TTC549 (cell line): ENCODE measurements around the gene CTNNA1.

Source experiments
- FAIRE-seq: peaks from 2 replicates; lab custom pipeline; 2012; peaks lifted over from hg19 to GRCh38; lab: Jason Lieb, UNC

CTNNA1 gene

DNA sequence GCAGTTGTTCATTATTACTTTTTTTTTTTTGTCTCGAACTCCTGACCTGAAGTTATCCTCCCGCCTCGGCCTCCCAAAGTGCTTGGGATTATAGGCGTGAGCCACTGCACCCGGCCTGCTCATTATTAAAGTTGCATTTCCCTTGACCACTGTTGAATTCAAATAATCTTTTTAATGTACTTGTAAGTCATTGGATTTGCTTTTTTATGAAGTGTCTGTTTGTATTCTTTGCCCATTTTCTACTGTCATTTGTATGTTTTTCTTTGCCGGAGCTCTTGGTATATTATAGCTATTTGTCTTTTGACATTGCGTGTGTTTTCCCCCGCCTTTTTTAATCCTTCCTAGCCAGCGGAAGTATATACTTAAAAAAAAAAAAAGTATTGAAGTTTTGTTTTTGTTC lies 99.9 kb downstream of the CTNNA1 start:
- FAIRE-seq = no peak

GRCh38 chr5:138867011-138867410 lies 113.8 kb downstream of the CTNNA1 start:
- no peak for FAIRE-seq

DNA sequence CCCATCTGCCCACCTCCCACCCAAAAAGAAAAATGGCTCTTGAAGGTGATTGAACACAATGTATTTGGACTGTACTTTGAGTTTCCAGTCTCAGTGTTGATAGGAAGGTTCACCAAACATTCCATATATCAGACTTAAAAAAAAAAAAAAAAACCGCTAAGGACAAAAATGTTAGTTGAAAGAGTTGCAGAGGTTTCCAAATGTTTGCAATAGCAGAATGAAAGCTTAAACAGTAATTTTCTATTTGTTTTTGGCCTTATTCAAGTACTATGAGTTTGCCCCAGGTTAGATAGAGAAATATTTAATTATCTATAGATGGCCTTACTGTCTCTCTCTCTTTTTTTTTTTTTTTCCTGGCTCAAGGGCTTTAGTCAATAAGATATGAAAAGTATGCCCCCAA lies 115.8 kb downstream of the CTNNA1 start:
- FAIRE-seq = no peak

DNA sequence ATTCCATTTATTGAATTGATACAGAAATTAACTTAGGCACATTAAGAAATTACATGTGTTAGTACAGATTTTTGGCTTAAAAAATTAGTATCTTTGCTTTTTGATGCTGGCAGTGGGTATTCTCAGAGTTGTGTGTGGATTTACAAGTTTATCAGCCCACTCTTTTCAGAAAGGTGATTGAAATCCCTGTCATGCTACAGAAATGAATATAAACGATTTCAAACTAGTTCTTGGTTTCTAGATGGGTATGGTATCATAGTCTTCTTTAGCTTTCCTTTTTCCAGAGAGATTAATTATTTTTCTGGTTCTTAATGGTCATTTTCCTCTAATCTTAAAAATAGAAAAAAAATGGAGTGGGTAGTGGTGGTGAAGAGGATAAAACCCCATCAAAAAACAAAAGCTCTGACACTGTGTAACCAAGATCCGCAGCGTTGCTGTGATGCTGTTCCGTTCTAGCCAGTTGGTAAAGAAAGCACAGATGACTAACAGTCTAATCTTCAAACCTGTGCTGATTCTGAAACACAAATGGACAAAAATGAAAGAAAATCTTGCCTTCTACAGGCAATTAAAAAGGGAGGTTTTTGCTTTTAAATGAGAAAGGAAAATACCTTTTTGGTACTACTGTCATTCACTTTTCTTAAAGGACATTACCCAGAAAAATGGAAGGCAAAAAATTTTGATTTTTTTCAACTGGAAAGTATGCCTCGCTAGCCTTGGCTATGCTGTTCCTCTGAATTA lies 116.7 kb downstream of the CTNNA1 start:
- FAIRE-seq = no peak

DNA sequence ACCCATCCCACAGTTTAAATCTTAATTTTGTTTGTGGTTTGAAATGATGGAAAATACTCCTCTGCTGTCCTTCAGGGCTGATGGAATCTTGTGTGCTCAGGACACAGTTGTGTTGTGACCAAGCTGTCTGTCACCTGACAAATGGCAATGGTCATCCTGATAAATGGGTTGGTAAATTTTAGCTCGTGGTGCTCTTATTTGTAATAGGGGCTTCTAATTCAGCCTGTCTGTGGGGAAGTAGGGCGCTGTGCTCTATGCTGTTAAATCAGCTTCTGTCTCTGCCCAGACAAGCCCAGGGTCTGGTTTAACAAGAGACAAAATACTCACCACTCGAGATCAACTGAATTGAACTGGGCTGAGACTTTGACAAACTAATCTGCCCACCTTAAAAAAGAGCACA lies 117.4 kb downstream of the CTNNA1 start:
- FAIRE-seq = no peak

- FAIRE-seq = no peak
Observed at GRCh38 chr5:138872841-138873465, 119.7 kb downstream of the CTNNA1 start.

DNA sequence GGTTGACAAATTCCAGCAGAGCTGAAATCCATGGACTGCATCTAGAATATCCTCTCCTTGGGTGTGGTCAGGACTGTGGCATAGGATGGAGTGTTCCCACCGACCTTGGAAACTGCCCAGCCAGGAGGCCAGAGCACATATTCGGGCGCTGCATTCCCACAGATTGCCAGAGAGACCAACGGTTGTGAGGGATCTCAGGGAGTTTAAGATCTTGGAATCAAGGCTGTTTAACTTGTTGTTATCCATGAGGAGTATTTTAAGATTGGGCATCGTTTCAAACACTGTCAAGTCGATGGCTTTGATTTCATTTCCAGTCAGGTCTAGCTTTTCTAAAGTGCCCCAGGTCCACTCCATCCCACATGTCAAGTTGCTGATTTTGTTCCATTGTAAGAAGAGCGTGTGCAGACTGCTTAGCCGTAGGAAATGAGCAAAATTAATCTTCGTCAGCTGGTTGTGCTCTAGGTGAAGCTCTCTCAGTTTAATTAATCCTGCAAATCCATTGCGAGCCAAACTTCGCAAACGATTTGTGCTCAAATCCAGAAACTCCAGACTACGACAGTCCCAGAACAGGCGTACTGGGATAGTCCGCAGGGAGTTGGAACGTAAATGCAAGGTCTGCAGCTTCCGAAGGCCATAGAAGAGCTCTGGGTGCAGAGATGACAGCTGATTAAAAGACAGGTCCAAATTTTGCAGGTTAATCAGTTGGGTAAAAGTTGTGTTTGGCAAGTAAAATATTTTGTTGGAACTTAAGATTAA lies 120.4 kb downstream of the CTNNA1 start:
- no peak for FAIRE-seq

DNA sequence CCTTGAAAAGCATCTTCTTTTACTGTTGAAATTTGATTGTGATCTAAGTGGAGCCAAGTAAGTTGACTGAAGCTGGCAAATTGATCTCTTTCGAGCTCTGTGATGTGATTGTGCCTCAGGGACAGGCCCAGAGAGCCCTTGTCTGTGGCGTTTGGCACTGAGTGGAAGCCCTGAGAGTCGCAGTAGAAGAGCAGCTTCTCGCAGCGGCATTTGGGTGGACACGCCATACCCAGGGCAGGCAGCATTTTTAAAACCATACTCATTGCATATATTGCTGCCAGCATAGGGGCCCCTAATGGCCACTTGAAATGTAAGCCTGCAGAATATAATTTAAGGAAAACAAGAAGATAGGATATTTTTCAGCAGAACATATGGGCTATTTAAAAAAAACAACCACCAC lies 121.0 kb downstream of the CTNNA1 start:
- no peak for FAIRE-seq

DNA sequence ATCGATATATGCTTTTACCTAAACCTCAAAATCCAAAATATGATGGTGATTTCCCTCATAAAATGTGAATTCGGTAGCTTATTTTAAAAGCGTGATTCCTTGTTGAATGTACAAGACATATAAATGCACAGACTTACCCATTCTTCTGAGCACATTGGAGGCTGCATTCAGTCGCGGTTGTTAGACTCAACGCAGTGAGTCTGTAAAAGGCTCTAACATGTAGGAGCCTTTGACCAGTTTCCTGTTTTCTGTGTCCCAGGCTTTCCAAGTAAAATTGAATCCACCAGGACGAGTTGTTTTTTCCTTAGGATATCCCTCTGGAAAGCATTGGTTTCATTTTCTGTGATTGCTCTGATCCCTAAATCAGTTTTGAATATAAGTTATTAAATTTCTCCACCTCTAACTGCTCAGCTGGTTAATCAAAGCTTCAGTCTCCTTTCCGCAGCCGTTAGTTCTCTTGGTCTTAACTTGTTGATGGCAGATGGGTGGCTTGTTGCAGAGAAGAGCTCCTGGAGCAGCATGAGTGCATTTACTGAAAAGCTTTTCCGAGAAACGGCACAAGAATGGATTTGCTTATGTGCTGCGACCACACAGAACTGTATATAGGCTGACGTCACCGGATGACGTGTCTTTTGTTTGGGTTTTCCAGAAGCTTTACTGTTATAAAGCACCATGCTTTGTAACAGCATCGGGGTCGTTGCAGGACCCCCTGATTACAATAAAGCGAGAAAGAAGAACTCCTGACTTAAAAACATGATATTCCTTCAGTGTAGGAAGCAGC lies 121.7 kb downstream of the CTNNA1 start, which contains the start of gene LRRTM2:
Gene LRRTM2 (minus strand): TSS at position 565 of the 781 bp plus-strand sequence. CDS start 424 bp downstream, at position 141.
- FAIRE-seq = no peak

DNA sequence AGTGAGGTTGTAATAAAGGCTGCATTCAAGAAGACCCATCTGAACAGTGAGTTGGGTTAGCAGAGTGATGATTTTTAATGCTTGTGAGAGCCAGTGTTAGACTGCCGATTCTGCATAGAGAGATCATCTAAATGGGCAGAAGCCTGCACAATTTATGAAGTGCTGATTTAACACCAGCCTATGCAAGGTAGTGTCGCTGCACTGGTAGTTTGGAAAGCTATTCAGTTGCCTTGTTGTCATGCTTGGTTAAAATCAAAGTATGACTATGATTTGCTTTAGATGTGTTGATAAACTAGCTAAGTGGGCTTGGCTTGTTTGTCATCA lies 122.3 kb downstream of the CTNNA1 start:
- FAIRE-seq = no peak

GRCh38 chr5:138875946-138876345 lies 122.7 kb downstream of the CTNNA1 start:
- FAIRE-seq = no peak

DNA sequence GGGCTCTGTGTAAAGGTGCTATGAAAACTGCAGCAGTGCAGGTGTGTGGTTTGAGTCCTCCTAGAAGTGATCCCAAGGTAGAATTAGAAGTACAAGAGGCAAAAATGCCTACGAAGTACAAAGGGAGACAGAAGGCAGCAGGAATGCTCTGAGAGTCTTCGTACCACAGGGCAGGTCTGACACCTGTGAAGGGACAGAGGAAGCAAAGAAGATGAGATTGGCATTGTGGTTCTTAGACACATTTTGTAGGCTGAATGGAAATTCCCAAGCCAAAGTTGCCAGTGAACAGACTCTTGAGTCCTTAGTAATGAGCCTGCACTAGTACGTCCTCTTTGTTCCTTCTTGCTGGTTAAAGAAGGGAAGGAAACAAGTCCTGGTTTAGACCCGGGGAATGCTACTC lies 123.6 kb downstream of the CTNNA1 start:
- no peak for FAIRE-seq

- no peak for FAIRE-seq
Observed at GRCh38 chr5:138878437-138879235, 125.4 kb downstream of the CTNNA1 start.

- no peak for FAIRE-seq
Observed at GRCh38 chr5:138883211-138883610, 130.0 kb downstream of the CTNNA1 start.

DNA sequence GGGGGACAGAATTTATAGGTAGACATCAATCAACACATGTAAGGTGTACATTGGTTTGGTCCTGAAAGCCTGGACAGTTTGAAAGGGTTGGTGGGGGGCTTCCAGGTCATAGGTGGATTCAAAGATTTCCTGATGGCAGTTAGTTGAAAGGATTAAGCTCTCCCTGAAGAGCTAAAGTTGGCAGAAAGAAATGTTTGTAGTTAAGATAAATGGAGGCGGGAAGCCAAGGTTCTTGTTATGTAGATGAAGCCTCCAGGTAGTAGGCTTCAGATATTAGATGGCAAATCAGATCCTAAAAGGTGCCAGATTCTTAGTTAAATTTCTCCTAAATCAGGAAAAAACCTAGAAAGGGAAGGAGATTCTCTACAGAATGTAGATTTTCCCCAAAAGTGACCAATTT lies 130.9 kb downstream of the CTNNA1 start:
- FAIRE-seq = no peak

DNA sequence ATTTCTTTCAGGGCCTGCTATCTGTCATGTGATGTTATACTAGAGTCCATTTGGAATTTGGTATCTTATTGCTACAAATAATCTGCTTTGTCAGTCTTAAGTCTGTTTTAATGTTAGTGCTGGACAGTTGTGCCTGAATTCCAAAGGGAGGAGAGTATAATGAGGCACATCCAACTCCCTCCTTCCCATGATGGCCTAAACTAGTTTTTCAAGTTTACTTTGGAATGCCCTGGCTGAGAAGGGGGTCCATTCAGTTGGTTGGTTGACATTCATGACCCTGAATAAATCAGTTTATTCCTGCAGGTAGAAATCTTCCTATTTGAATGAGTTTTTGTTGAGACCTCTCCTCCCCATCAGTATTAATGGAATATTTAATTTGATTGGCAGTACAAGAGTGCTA lies 131.3 kb downstream of the CTNNA1 start:
- FAIRE-seq = no peak

GRCh38 chr5:138889994-138890393 lies 136.8 kb downstream of the CTNNA1 start:
- no peak for FAIRE-seq

DNA sequence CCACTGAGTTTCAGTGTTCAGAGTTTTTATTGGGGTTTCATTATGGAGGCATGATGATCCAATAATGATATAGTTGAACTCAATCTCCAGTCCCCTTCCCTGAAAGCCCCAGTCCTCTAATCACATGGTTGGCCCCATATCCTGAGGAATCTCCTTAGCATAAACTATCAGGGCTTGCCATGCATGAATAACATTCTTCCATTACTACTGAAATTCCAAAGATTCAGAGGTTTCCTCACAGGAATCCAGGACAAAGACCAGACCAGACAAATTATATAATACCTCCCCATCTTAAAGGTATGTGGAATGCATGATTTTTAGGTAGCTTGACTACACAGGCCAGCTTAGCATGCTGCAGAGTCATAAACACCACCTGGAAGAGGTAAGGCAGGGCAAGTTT lies 137.4 kb downstream of the CTNNA1 start:
- FAIRE-seq = no peak

GRCh38 chr5:138895918-138896317 lies 142.7 kb downstream of the CTNNA1 start:
- FAIRE-seq = no peak

DNA sequence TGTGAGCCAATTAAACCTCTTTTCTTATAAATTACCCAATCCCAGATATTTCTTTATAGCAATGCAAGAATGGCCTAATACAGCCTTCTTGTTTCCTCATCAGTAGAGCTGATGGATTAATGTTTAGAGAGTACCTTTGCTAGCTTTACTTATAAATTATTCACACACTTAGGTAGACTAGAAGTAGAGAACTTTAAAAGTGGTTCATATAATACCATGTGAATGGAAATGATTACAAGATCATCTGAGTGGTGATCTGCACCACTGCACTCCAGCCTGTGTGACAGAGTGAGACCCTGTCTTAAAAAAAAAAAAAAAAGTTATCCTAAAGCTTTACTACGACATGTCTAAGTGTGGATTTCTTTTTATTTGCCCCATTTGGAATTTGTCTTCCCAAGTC lies 145.1 kb downstream of the CTNNA1 start:
- FAIRE-seq = no peak

DNA sequence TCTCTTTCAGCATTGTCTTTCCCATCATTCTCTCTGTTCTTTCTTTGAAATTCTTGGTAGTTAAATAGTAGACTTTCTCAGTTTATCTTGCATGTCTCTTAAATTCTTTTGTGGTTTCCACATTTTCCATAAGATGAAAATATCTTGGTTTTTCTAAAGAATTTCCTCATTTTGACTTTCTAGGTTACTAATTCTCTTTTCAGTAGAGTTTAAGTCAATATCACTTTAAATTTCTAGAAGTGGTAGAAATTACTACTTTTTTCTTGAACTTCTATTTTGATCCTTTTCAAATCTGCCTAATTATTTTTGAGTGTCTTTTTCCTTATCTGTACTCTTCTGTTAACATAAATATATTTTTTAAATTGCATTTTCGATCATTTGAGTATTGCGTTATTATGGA lies 145.5 kb downstream of the CTNNA1 start:
- FAIRE-seq = no peak
